Measurements from ENCODE around the gene EFNA4.

Gene EFNA4

GRCh38 chr1:155075535-155075934 is 12.0 kb downstream of the EFNA4 start:
- DNase-seq, result no peak

- DNase-seq, result no peak
Measured at GRCh38 chr1:155076371-155076770, 12.8 kb downstream of the EFNA4 start.

GRCh38 chr1:155077346-155077745 is 13.8 kb downstream of the EFNA4 start:
- DNase-seq, result no peak

GRCh38 chr1:155077758-155078445 is 14.4 kb downstream of the EFNA4 start:
- DNase-seq, result no peak

GRCh38 chr1:155078469-155079209 is 15.1 kb downstream of the EFNA4 start, which contains the start of gene EFNA3:
TSS of gene EFNA3 (plus strand) at chr1:155078837. CDS start at chr1:155078942, 105 bp downstream.
- peak; percentile 58 for DNase-seq

GRCh38 chr1:155079210-155079486 is 15.6 kb downstream of the EFNA4 start:
- no peak for DNase-seq

GRCh38 chr1:155079487-155080311 is 16.2 kb downstream of the EFNA4 start:
- no peak for DNase-seq

GRCh38 chr1:155080312-155081228 is 17.0 kb downstream of the EFNA4 start:
- DNase-seq, result no peak

GRCh38 chr1:155081472-155082300 is 18.1 kb downstream of the EFNA4 start:
- DNase-seq, result no peak

- DNase-seq, result no peak
Measured at GRCh38 chr1:155082301-155083051, 18.9 kb downstream of the EFNA4 start.

- no peak for DNase-seq
Measured at GRCh38 chr1:155083052-155083541, 19.6 kb downstream of the EFNA4 start.

- no peak for DNase-seq
Measured at GRCh38 chr1:155083865-155084721, 20.6 kb downstream of the EFNA4 start.

- DNase-seq, result peak; percentile 88
Measured at GRCh38 chr1:155084722-155085503, 21.4 kb downstream of the EFNA4 start.

- DNase-seq, result peak; percentile 75
Measured at GRCh38 chr1:155085504-155086127, 22.1 kb downstream of the EFNA4 start.

- peak; percentile 80 for DNase-seq
Measured at GRCh38 chr1:155086128-155086741, 22.7 kb downstream of the EFNA4 start.

GRCh38 chr1:155086856-155087535 is 23.5 kb downstream of the EFNA4 start:
- DNase-seq, result no peak

All from activated CD4-positive, alpha-beta T cell treated with anti-CD3 and anti-CD28 coated beads, Interleukin-2, amount 50 U/mL, for 1 hour (primary cell).